Smooth muscle cell (in vitro differentiated cells): Measurements from ENCODE around the gene RND3. TPM values are rescaled to one million over a fixed set of nuclear protein-coding genes. Genes with fewer than 3 reads are reported as not detected.
A peak's percentile ranks its signal among the peaks of the same experiment; 100 is the strongest.

Experiments
- DNase-seq: peaks from one replicate; lab custom pipeline; 2025; ENCODE audit not compliant: unreplicated experiment; lab: John Stamatoyannopoulos, UW
- H2AFZ ChIP-seq: fragments of 200-600 bp; sonication (generic); 2 replicates; pipeline ENCODE4 v1.6.0; 2016; ENCODE audit warnings: antibody characterized with exemption, low read depth, mild to moderate bottlenecking
- H3F3A ChIP-seq: fragments of 200-600 bp; sonication (generic); 2 replicates; pipeline ENCODE4 v1.6.0; 2017; ENCODE audit warnings: antibody characterized with exemption, low read depth
- H3K27ac ChIP-seq: fragments of 200-600 bp; sonication (generic); 2 replicates; pipeline ENCODE4 v1.5.1; 2016; ENCODE audit warnings: low read depth, mild to moderate bottlenecking
- H3K27me3 ChIP-seq: fragments of 200-600 bp; sonication (generic); 2 replicates; pipeline ENCODE4 v1.6.1; 2016; ENCODE audit warnings: low read depth, mild to moderate bottlenecking
- H3K36me3 ChIP-seq: fragments of 200-600 bp; sonication (generic); 2 replicates; pipeline ENCODE4 v1.5.1; 2016; ENCODE audit warnings: low read depth
- H3K4me1 ChIP-seq: fragments of 200-600 bp; sonication (generic); 2 replicates; pipeline ENCODE4 v1.5.1; 2016; ENCODE audit warnings: low read depth
- H3K4me2 ChIP-seq: fragments of 200-600 bp; sonication (generic); 2 replicates; pipeline ENCODE4 v1.6.0; 2016; ENCODE audit warnings: mild to moderate bottlenecking
- H3K4me3 ChIP-seq: fragments of 200-600 bp; sonication (generic); 2 replicates; pipeline ENCODE4 v1.5.1; 2016; ENCODE audit warnings: mild to moderate bottlenecking
- H3K79me2 ChIP-seq: fragments of 200-600 bp; sonication (generic); 2 replicates; pipeline ENCODE4 v1.6.0; 2016; ENCODE audit warnings: low read depth, mild to moderate bottlenecking
- H3K9ac ChIP-seq: fragments of 200-600 bp; sonication (generic); 2 replicates; pipeline ENCODE4 v1.6.0; 2016; ENCODE audit warnings: low read depth
- H3K9me3 ChIP-seq: fragments of 200-600 bp; sonication (generic); replicated peaks from 2 replicates; pipeline ENCODE4 v1.5.1; 2016; ENCODE audit warnings: low read depth
- H4K20me1 ChIP-seq: fragments of 200-600 bp; sonication (generic); 2 replicates; pipeline ENCODE4 v1.6.0; 2016; ENCODE audit warnings: low read depth
- CTCF ChIP-seq: fragments of 200-600 bp; sonication (generic); IDR thresholded peaks from 2 replicates; pipeline ENCODE4 v1.5.1; 2017; ENCODE audit warnings: borderline replicate concordance, mild to moderate bottlenecking, antibody characterized with exemption; ENCODE audit not compliant: insufficient read depth, poor library complexity, severe bottlenecking
- WGBS: methylation state at CpG from one replicate; pipeline ENCODE4 v1.1.7; 2016; ENCODE audit warnings: low lambda C conversion rate; 5-methylcytosine and 5-hydroxymethylcytosine counted together
- polyA plus RNA-seq: library from polyadenylated mRNA; unstranded; fragments of >200 nt; fragmentation: Nextera tagmentation; extraction: Ambion mirVana; gene quantifications from 2 replicates; pipeline ENCODE4 v1.2.1, GENCODE V29; 2016
- total RNA-seq: library from RNA; depleted of rRNA; stranded (reverse); fragments of >200 nt; gene quantifications from 2 replicates; pipeline ENCODE4 v1.2.3, GENCODE V29; 2014

Gene RND3
- total and polyA plus RNA-seq, 2 experiments from 2014 or later = 125 to 256 TPM

- Histone ChIP-seq H3F3A (no peaks in the 10 kb centered on the region), H3K9ac (no peak overlapping the region), H3K79me2 (peaks cover 19% of the 10 kb centered on the region), H3K36me3 (no peaks in the 10 kb centered on the region), H2AFZ (no peak overlapping the region), H3K27ac (no peak overlapping the region), H3K4me2 (no peak overlapping the region), H3K9me3 (no peaks in the 10 kb centered on the region), H3K4me1 (peaks cover under 1% of the 10 kb centered on the region), H4K20me1 (peaks cover 18% of the 10 kb centered on the region), H3K4me3 (no peak overlapping the region), H3K27me3 (no peaks in the 10 kb centered on the region)
- 80% methylated on average over 6 of the region's 6 CpGs for WGBS
- no peak for DNase-seq
- TF ChIP-seq CTCF = no peak
Measured at GRCh38 chr2:150490466-150490865, 3.0 kb upstream of the RND3 start.

GRCh38 chr2:150486539-150487484, 655 bp downstream of the RND3 start:
- Histone ChIP-seq H3K4me3 (peak overlapping the region; percentile 97), H4K20me1 (peaks cover 54% of the 10 kb centered on the region), H3K79me2 (peaks cover 55% of the 10 kb centered on the region), H3K27me3 (no peaks in the 10 kb centered on the region), H3K27ac (peak overlapping the region; percentile 94), H3K4me2 (peak overlapping the region; percentile 89), H3F3A (no peaks in the 10 kb centered on the region), H3K4me1 (peaks cover 10% of the 10 kb centered on the region), H3K9ac (peak overlapping the region; percentile 97), H3K9me3 (no peaks in the 10 kb centered on the region), H2AFZ (no peak overlapping the region), H3K36me3 (no peaks in the 10 kb centered on the region)
- no peak for TF ChIP-seq CTCF
- WGBS = under 1% methylated on average over 45 of the region's 45 CpGs
- DNase-seq = no peak

- no peaks in the 10 kb centered on the region for H3K27me3 ChIP-seq
- peak; percentile 46 for DNase-seq
- peak overlapping the region; percentile 97 for H3K9ac ChIP-seq
- no peak overlapping the region for H2AFZ ChIP-seq
- H3K9me3 ChIP-seq = no peaks in the 10 kb centered on the region
- H3K79me2 ChIP-seq = peaks cover 64% of the 10 kb centered on the region
- peaks cover 63% of the 10 kb centered on the region for H4K20me1 ChIP-seq
- peak overlapping the region; percentile 97 for H3K4me3 ChIP-seq
- peak overlapping the region; percentile 94 for H3K27ac ChIP-seq
- peaks cover 1% of the 10 kb centered on the region for H3F3A ChIP-seq
- H3K36me3 ChIP-seq = no peaks in the 10 kb centered on the region
- 1% methylated on average over 40 of the region's 62 CpGs for WGBS
- H3K4me1 ChIP-seq = peaks cover 10% of the 10 kb centered on the region
- TF ChIP-seq CTCF = no peak
- H3K4me2 ChIP-seq = peak overlapping the region; percentile 89
Measured at GRCh38 chr2:150485871-150486538, 1.5 kb downstream of the RND3 start.
